HG02884 (cell line): ENCODE data around the gene KCNQ2.
"Not testable (repeated sequence)": the region's sequence is repeated elsewhere in the genome, so short reads cannot be mapped to it uniquely, and the experiment has no call there.

Source experiments
- ATAC-seq: cut with Tn5 transposase; IDR thresholded peaks from one replicate; pipeline ENCODE4 v1.9.1; 2021; ENCODE audit warnings: mild to moderate bottlenecking, moderate library complexity; ENCODE audit not compliant: unreplicated experiment

KCNQ2 gene

GRCh38 chr20:63471981-63472831 is at the start of gene KCNQ2:
TSS of gene KCNQ2 (minus strand) at chr20:63472655. CDS start at chr20:63472463, 192 bp downstream.
- no peak for ATAC-seq

GRCh38 chr20:63521602-63522001 is 49.1 kb upstream of the KCNQ2 start:
- no peak for ATAC-seq

DNA sequence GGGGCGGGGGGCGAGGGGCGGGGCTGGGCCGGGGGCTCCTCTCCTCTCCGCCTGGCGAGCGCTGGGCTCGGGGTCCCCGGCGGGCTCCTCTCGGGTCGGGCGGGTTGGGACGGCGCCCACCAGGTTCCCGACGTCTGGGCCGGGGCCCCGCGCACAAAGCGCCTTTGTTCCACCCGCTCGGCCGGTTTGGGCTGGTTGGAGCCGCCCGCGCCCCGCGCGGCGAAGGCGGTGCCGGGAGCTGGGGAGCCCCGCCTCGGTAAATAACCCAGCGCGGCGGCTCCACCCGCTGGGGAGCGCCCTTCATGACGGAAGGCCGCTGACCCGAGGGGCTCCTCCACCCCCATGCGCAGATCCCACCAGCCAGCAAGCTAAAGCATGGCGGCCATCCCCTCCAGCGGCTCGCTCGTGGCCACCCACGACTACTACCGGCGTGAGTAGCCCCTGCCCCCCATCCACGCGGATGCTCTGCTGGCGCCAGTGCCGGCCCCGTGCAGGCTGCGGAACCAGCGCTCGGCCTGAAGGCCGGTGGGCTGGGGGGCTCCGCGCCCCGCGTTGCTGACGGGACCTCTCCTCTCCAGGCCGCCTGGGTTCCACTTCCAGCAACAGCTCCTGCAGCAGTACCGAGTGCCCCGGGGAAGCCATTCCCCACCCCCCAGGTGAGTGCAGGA is 48.6 kb upstream of the KCNQ2 start:
- peak; percentile 35 for ATAC-seq

- peak; percentile 68 for ATAC-seq
Measured at GRCh38 chr20:63520504-63520933, 48.1 kb upstream of the KCNQ2 start, which contains the start of gene PPDPF. TSS of gene PPDPF (plus strand) at chr20:63520765. CDS start at chr20:63521309, 544 bp downstream.

DNA sequence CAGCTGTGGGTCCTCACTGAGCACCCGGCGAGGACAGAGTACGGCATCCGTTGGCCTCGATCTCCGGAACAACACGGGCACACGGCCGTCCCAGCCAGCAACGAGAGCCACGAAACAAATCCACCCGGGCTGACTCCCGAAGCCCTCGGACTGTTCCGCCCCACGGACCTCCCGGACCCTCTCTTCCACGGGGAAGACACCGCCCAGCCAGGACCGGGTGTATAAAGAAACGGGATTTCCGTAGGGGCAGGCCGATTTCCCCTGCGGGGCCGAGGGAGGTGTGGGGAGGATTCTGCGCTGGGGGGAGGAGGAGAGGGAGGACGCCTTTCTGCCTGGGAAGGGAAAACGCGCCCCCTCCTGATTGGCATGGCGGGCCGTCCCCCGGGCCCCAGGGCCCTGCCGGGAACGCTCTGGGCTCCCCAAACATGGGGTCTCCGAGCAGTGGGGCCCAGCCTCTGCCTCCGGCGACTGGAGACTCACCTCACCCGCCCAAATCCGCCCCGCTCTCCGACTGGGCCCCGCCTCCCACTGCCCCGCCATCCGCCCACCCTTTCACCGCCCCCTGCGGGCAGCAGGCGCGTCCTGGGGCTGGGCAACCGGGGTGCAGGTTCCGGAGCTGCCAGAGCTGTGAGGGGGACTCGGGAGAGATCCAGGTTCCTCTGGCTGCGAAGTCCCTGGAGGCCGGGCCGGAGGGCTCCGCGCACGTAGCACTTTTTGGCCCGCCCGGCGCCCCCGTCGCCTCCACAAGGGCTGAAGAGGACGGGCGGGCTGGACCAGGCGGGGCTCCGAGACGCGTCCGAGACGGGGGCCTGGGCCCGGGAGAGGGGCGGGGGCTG is 47.4 kb upstream of the KCNQ2 start:
- ATAC-seq, result peak; percentile 36

- ATAC-seq, result no peak
Measured at GRCh38 chr20:63518946-63519667, 46.7 kb upstream of the KCNQ2 start.

- no peak for ATAC-seq
Measured at GRCh38 chr20:63518351-63518861, 46.0 kb upstream of the KCNQ2 start.

- no peak for ATAC-seq
Measured at GRCh38 chr20:63517376-63518309, 45.2 kb upstream of the KCNQ2 start.

DNA sequence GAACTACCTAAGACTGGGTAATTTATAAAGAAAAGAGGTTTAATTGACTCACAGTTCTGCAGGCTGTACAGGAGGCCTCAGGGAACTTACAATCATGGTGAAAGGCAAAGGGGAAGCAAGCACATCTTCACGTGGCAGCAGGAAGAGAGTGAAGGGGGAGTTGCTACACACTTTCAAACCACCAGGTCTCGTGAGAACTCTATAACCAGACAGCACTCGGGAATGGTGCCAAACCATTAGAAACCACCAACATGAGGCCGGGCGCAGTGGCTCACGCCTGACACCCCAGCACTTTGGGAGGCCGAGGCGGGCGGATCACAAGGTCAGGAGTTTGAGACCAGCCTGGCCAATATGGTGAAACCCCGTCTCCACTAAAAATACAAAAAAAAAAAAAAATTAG is 42.1 kb upstream of the KCNQ2 start:
- not testable (repeated sequence) for ATAC-seq

GRCh38 chr20:63513207-63513606 is 40.8 kb upstream of the KCNQ2 start:
- no peak for ATAC-seq

DNA sequence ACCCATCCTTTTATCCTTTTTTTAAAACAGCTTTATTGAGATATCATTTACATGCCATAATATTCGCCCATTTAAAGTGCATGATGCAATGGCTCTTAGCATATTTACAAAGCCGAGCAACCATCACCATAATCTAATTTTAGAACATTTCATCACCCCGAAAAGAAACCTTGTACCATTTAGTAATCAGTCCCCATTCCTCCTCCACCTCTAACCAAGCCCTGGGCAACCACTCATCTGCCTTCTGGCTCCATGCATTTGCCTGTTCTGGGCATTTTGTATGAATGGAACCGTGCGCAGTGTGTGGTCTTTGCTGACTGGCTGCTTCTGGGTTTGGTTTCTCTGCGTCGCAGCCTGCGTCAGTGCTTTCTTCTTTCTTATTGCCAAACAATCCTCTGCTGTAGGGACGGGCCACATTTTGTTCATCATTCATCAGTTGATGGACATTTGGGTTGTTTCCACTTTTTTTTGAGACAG is 36.7 kb upstream of the KCNQ2 start:
- ATAC-seq, result no peak

- no peak for ATAC-seq
Measured at GRCh38 chr20:63508072-63508768, 35.8 kb upstream of the KCNQ2 start.

- no peak for ATAC-seq
Measured at GRCh38 chr20:63507083-63507743, 34.8 kb upstream of the KCNQ2 start.

GRCh38 chr20:63505723-63506122 is 33.3 kb upstream of the KCNQ2 start:
- ATAC-seq, result no peak

GRCh38 chr20:63505281-63505680 is 32.8 kb upstream of the KCNQ2 start:
- ATAC-seq, result no peak

DNA sequence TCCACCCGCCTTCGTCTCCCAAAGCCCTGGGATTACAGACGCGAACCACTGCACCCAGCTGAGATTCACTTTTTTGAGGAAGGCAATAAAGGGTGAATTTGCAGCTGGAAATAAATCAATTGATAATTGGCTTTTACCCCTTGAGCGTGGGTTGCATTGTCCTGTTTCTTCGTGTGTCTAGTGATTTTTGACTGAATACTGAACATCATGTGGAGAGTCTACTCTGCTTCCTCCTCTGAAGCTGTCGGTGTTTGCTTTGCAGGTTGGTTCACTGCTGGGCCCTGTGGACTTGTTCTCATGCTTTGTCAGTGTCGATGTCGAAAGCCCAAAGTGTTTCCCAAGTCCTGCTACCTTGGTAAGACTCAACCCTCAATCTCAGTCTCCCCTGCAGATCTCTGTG is 32.2 kb upstream of the KCNQ2 start:
- ATAC-seq, result no peak

- ATAC-seq, result no peak
Measured at GRCh38 chr20:63503524-63503923, 31.1 kb upstream of the KCNQ2 start.

- ATAC-seq, result no peak
Measured at GRCh38 chr20:63502671-63503172, 30.3 kb upstream of the KCNQ2 start.
